GM21515 (cell line): ENCODE results near the gene TSPAN3.

Experiments used
- ATAC-seq: cut with Tn5 transposase; IDR thresholded peaks from one replicate; pipeline ENCODE4 v1.9.1; 2021; ENCODE audit not compliant: unreplicated experiment

Gene TSPAN3

GRCh38 chr15:77024273-77025082 is 46.4 kb downstream of the TSPAN3 start:
- peak; percentile 68 for ATAC-seq

- ATAC-seq = no peak
Observed at GRCh38 chr15:77023576-77024272, 47.2 kb downstream of the TSPAN3 start.

- no peak for ATAC-seq
Observed at GRCh38 chr15:77022646-77023575, 48.0 kb downstream of the TSPAN3 start.

- ATAC-seq = no peak
Observed at GRCh38 chr15:77021803-77022381, 49.0 kb downstream of the TSPAN3 start.

- no peak for ATAC-seq
Observed at GRCh38 chr15:77021088-77021481, 49.8 kb downstream of the TSPAN3 start.

- ATAC-seq = no peak
Observed at GRCh38 chr15:77020348-77021087, 50.4 kb downstream of the TSPAN3 start.

- no peak for ATAC-seq
Observed at GRCh38 chr15:77019521-77020331, 51.2 kb downstream of the TSPAN3 start.

- ATAC-seq = no peak
Observed at GRCh38 chr15:77018796-77019505, 52.0 kb downstream of the TSPAN3 start.

- ATAC-seq = no peak
Observed at GRCh38 chr15:77017761-77018720, 52.9 kb downstream of the TSPAN3 start.

GRCh38 chr15:77017091-77017660 is 53.7 kb downstream of the TSPAN3 start:
- no peak for ATAC-seq

GRCh38 chr15:77016321-77016695 is 54.6 kb downstream of the TSPAN3 start:
- ATAC-seq = no peak

- ATAC-seq = no peak
Observed at GRCh38 chr15:77015646-77016320, 55.1 kb downstream of the TSPAN3 start.

- ATAC-seq = peak; percentile 47
Observed at GRCh38 chr15:77014132-77015081, 56.5 kb downstream of the TSPAN3 start.

- ATAC-seq = peak; percentile 37
Observed at GRCh38 chr15:77013776-77014131, 57.2 kb downstream of the TSPAN3 start.

- ATAC-seq = no peak
Observed at GRCh38 chr15:77012868-77013267, 58.0 kb downstream of the TSPAN3 start.
